Left hindlimb (tissue), 1 donor: ENCODE results near the gene DGKQ.
"Not testable (repeated sequence)": the region's sequence is repeated elsewhere in the genome, so short reads cannot be mapped to it uniquely, and the experiment has no call there.

Experiments
- DNase-seq: peaks from one replicate; pipeline ENCODE4 v3.0.0-alpha.2; 2018

The DGKQ gene

DNA sequence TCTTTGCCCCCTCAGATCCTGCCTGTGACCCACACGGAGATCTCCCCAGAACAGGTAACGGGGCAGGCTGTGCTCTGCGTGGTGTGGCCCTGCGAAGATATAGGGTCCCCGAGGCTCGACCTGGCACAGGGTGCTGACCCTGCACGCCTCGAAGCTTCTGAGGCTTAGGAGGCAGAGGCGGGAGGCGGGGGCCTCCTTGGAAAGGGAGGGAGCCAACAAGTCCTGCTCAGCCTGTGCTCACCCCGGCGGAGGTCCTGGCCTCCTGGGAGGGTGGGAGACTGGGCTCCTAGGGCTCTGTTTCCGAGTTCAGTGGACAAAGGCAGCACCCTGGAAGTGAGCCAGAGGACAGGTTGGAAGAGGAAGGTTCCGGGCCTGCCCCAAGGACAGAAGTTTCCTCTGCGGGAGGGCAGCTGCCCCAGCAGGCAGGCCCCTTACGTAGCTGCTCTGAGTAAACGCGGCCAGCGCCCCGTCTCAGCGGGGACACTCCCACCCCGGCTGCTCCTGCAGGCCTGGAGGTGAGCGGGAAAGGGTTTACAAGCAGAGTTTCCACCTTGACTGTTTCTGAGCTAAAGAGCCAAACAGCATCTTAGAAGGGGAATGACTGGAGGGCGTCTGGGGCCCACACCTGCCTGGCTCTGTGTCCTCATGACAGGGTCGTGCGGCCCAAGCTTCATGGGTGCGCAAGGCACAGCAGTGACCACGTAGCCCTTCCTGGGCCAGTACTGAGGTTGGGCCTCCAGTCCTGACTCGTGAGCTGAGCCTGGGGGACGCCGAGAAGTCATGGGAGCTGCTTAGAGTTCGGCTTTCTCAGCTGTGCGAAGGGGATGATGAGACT is 25.1 kb downstream of the DGKQ start:
- peak; percentile 29 for DNase-seq

DNA sequence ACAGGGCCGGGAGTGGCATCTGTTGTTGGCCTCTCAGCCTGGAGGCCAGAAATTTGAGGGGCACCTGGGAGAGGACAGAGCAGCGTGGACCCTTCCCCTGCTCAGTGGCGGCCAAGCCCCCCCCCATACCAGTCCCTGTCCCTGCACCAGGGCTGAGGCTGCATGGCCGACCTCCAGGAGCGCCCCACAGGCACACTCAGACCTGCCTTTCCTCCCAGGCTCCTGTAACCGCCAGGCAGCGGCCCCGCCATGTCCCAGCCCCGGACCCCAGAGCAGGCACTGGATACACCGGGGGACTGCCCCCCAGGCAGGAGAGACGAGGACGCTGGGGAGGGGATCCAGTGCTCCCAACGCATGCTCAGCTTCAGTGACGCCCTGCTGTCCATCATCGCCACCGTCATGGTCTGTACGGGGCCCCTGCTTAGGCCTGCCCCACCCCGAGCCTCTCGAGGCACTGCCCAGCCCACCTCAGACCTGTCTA is 25.8 kb downstream of the DGKQ start:
- DNase-seq: no peak

DNA sequence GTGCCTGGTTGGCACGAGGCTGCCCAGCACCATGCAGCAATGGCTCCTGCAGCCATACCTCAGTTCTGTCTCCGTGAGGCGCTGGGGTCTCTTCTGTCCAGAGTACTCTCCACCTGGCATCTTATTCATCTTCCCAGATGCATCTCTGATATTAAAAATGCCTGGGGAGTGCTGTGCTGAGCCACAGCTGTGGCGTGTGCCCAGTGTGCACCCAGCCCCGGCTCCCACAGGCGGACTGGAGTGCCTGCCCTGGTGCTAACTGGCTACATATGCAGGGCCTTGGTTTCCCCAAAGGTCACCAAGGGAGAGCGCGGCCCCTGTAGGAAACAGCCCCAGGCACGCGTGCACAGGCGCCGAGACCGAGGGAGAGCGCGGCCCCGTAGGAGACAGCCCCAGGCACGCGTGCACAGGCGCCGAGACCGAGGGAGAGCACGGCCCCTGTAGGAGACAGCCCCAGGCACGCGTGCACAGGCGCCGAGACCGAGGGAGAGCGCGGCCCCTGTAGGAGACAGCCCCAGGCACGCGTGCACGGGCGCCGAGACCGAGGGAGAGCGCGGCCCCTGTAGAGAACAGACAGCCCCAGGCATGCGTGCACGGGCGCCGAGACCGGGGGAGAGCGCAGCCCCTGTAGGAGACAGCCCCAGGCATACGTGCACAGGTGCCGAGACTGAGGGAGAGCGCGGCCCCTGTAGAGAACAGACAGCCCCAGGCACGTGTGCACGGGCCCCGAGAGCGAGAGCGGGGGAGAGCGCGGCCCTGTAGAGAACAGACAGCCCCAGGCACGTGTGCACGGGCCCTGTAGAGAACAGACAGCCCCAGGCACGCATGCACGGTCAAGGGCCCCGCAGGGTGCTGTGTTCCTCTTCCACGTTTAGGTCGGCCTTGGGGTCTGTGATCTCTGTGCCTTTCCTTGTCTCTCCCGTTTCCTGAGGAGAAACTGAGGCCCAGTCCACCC is 26.6 kb downstream of the DGKQ start:
- peak; percentile 20 for DNase-seq

DNA sequence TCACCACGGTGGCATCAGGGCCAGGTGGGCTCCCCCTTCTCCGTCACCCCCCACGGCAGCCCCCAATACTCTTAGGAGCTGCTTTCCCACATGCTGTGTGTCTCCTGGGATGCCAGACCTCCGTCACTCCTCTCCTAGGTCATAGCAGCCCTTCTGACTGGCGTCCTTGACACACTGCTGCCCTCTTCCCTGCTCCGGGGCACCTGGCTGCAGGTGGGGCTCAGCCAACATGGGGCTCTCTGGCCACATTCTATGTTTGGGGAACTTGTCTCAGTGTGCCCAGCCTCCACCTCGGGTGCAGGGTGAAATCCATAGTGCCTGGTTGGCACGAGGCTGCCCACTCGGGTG is 27.3 kb downstream of the DGKQ start:
- DNase-seq: peak; percentile 22

DNA sequence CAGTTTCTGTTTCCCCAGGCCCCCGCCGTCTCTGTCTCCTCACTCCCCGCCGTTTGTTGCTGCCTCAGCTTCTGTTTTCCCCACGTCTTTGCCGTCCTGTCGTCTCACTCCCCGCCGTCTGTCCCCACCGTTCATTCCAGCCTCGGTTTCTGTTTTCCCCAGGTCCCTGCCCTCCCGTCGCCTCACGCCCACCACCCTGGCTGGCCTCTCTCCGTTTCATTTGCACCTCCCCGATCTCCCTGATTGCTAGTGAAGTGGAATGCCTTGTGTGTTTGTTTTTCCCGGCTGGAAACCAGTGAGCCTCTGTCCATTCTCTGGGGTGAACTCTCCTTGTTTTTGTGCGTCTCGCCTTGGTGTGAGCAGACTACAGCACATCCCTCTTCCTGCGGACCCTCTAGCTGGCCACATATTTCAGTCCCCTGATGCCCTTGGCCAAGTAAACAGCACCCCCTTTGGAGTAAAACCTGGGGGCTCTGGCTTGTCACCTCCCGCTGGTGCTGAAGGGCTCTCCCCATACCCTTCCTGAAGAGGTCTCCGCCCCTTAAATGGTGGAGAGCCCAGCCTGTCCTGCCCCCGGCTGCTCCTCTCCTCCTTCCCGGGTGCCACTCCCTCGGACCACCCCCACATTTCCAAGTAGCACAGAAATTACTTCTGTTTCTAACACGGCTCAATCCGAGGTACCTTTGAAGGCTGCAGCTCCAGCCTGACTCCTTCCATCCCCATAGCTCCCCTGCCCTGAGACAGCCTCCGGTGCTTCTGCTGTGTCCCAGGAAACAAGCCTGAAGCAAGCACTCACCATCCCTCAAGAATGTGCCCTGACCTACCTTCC is 27.9 kb downstream of the DGKQ start:
- DNase-seq: peak; percentile 8

DNA sequence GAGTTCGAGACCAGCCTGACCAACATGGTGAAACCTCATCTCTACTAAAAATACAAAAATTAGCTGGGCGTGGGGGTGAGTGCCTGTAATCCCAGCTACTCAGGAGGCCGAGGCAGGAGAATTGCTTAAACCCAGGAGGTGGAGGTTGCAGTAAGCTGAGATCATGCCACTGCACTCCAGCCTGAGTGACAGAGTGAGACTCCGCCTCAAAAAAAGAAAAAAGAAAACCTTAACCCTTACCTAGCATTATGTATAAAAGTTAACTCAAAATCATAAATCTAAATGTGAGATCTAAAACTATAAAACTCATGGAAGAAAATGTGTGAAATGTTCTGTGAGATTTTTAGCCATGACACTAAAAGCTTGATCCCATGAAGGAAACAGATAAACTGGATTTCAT is 33.9 kb downstream of the DGKQ start:
- not testable (repeated sequence) for DNase-seq

DNA sequence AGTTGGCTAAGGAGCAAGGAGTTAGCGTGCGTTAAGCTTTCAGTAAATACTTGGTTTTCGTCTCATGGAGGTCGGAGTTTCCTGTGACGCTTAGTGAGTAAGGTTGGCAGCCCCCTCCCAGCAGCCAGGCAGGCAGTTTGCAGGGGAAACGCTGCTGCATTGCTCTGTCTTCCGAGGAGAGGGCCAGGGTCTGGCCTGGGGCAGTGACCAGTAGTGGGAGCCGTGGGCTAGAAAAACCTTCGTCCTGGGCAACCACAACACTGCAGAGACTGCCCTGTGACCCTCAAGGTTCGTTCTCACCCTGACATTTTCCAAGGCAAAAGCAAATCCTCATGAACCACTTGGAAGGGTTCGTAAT is 40.7 kb downstream of the DGKQ start:
- DNase-seq: no peak

DNA sequence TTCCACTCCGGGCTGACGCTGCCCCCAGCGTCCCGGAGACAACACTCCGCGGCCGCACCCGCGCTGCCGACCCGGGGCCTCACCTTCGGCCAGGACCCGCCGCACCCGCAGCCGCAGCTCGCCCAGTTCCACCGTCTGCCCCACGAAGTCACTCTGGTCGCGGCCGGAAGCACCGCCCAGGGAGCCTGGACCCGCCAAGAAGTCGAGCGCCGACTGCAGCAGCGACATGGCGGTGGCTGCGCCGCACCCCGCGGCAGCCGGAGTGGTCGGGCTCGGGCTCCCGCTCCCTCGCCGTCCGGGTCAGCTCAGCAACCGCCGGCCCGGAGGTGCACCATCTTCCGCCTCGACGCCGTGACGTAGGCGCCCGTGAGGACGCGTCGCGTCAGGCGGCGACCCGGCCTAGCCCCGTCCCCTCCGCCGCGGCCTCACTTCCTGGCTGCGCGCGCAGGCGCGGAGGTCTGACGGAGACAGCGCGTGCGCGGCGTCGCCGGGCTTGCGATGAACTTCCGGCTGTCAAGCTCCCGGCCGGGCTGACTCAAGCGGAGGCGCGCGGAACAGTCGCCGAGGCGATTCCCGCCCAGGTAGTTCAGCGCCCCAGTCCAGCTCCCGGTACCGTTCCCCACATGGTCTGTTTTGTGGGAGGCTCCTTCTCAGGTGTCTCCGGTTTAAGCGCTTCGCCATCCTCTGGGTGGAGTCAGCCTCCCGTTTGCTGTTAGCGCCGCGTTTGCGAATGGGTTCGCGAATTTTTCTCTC is 41.2 kb downstream of the DGKQ start, which contains the start of the genes GAK and TMEM175:
Gene GAK (minus strand): TSS at position 357 of the 753 bp plus-strand sequence. CDS start 129 bp downstream, at position 228.
Gene TMEM175 (plus strand): TSS at position 501 of the 753 bp plus-strand sequence. CDS start 15,280 bp downstream, outside the sequence.
- peak; percentile 96 for DNase-seq

DNA sequence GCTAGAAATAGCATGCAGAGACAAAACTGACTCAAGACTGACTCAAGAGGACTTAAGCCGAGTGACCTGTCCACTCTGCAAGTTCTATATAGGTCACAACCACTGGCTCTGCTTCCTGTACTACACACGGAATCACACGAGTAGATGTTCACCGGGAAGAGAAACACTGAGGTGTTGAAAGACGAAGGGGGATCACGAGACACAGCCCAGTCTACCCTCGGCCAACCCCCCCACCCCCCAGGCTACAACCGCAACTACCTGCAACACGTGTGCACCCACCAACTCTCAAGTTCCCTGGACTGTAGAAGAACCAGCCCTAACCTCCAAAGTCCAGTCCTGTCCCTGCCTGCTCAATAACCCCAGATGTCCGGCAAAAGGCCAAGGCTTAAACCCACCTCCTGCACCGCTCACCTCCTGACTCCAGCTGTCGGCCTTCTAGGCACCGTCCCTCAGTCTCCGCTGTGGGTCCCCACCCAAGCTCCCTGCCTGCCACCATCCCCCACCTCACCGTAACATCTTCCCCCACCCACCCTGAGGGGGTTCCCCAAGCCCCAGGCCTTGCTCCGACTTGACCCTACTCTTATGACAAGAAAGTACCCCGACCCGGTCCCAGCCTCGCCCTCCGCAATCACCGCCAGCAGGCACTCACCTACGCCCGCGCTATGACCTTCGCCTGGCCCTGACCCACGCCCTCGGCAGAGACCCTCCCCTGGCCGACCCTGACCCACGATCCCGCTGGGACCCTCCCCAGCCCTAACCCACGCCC is 42.0 kb downstream of the DGKQ start:
- DNase-seq: peak; percentile 36

DNA sequence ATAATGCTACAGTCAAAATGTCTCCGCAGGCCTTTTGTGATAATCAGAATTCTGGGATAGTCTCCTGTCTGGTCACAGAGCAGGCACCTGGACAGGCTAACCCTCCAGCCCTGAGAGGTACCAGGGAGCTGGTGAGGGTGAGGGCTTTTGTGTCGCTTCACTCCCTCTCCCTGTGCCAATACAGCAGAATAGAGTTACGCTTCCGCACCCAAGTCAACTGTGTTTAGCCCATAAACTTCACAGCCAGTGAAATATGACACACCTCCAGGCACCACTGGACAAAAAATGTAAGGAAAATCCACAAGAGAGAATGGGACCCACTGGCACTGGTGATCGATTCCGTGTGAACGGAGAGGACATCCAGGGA is 42.6 kb downstream of the DGKQ start:
- peak; percentile 15 for DNase-seq

DNA sequence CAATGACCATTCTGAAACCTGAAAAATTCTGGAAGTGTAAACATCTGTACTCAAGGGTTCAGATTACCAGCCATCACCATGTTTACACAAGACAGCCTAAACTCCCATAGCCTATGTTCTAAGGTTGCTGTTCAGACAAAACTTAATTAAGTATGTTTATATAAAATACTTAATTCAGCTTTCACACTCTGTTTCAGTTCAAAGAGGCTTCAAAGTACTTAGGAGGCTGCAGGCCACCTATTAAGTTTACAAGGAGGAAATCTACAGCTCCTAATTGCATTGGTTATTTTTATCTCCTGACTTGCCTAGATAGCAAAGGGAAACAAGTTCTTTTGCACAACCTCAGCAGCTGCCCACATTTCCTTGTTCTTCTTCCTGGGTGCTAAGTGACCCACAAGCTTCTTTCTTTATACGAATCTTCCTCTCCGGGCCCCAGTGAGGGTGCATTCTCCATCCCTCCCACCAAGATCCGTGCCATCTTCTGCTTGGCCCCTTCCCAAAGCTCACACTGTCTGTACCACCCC is 43.3 kb downstream of the DGKQ start:
- no peak for DNase-seq

DNA sequence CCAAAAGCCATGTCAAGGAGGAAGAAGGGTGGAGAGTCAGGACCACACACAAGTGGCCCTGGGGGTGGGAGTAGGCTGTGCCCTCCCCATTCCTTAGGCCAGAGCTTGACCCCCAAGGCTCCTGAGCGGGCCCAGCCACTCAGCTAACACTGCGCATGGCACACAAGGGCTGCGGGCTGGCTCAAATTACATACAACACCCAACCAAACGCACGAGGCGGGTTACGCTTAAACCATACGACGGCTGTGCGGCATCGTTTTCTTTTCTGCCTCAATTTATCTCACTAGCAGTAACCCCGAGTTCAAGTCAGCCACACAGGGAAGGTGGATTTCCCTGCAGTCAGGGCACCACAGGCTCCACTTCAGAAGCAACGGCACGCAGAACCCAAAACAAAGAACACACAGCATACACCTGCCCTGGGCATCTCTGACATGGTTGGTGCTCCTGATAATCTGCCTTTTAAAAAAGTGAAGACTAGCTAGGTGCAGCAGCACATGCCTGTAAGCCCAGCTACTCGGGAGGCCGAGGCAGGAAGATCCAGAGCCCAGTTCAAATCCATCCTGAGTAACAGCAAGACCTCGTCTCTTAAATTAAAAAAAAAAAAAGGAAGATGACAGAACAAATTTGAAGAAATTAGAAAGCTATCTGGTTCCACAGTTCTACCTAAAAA is 44.1 kb downstream of the DGKQ start:
- DNase-seq: peak; percentile 15

DNA sequence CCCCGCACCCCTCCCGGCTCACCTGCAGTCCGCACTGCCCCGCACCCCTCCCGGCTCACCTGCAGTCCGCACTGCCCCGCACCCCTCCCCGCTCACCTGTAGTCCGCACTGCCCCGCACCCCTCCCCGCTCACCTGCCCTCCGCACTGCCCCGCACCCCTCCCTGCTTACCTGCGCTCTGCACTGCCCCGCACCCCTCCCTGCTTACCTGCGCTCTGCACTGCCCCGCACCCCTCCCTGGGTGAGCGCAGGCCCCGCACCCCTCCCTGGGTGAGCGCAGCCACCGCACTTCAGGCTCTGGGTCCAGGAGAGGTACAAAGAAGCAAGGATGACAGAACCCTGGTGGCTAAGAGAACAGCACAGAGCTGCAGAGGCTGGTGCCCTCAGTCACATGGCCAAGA is 45.8 kb downstream of the DGKQ start:
- DNase-seq: not testable (repeated sequence)

DNA sequence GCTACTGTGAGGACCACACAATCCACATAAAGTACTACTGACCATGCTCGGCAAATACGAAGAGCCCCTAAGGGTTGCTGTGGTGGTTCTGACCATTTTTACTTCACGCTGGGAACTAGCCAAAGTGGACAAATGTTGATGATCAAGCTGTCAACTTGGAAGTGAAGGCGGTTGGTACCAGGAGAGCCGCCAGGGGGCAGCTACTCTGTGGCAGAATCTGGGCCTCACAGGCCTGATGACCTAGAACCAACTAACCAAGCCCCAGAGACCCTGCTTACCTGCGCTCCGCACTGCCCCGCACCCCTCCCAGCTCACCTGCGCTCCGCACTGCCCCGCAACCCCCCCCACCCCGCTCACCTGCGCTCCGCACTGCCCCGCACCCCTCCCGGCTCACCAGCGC is 46.8 kb downstream of the DGKQ start:
- DNase-seq: no peak

DNA sequence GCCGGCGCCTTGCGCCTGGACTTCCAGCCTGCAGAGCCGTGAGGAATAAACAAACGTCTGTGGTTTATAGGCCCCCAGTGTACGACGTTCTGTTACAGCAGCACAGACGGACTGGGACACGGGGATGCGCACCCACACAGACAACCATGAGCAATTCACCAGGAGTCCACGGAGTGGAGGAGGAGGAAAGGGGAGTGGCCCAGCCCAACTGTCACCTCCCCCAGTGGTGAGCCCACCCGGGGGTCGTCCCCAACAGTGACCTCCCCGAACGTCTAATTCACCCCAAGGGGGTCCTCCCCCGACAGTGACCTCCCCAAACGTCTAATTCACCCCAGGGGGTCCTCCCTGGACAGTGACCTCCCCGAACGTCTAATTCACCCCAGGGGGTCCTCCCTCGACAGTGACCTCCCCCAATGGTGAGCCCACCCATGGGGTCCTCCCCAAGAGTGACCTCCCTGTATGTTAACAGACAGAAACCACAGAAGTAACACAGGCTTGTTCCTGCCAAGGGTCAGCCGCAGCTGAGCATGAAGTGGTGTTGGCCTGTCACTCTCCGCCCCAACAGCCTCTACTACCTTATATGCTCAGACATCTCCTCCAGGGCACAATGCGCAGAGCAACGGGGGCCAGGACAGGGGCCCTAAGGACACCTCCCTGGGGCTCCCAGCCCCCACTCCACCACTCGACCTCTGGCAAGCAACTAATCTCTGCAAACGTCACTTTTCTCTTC is 47.4 kb downstream of the DGKQ start:
- no peak for DNase-seq

DNA sequence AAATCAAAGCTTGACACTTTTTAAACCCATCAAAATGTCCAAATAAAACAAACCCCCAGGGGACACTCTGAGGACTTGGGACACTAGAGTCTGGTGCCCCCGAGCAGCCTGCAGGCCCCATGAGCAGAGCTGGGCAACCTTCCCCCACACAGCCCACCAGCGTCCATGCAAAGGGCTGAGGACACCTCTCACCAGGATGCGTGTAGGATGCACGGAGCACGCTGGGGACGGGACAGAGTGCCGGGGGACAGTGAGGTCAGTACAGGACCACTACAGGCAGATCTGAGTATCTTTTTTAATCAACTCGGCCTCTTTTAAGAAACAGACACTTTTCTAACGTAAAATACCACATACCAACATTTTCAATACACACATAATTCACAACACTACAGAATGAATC is 48.2 kb downstream of the DGKQ start:
- no peak for DNase-seq

DNA sequence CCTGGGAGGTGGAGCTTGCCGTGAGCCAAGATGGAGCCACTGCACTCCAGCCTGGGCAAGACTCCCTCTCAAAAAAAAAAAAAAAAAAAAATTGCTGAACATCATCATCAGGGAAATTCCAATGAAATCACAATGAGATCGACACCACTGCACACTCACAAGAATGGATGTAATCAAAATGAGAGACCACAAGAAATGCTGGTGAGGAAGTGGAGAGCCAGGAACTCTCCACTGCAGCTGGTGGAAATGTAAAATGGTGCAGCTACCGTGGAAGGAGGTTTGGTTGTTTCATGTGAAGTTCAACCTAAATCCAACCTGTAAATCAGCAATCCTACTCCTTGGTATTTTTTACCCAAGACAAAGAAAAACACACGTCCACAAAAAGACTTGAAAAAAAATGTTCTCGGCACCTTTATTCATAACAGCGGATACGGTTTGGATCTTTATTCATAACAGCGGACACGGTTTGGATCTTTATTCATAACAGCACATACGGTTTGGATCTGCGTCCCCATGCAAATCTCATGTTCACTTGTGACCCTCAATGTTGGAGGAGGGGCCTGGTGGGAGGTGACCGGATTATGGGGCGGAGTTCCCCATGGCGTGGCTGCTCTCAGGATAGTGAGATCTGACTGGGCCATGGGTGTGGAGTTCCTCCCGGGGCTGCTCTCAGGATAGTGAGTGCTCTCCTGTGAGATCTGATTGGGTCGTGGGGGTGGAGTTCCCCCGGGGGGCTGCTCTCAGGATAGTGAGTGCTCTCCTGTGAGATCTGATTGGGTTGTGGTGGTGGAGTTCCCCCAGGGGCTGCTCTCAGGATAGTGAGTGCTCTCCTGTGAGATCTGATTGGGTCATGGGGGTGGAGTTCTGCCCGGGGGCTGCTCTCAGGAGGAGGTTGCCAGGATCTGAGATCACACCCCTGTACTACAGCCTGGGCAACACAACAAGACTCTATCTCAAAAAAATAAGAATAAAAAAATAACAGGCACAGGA is 49.0 kb downstream of the DGKQ start:
- no peak for DNase-seq

DNA sequence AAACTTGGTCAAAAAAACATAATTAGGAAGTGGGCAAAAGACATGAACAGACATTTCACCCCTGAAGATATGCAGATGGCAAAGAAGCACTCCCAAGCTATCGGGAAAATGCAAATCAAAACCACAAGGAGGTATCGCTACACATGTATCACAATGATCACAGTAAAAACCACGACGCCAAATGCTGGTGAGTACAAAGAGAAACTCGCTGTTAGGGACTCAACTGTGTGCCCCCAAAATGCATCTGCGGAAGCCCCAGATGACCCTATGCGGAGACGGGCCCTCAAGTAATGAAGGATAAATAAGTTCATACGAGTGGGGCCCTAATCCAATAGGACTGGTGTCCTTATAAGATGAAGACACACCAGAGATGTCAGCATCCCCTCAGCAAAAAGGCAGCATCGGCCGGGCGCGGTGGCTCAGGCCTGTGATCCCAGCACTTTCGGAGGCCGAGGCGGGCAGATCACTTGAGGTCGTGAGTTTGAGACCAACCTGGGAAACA is 51.5 kb downstream of the DGKQ start:
- no peak for DNase-seq
